C1 segment of cervical spinal cord (tissue), 14 donors: ENCODE measurements around the gene WDR35.

Source experiments
- DNase-seq, 14 donors: peaks; one replicate each; lab custom pipeline; 2025; lab: John Stamatoyannopoulos, UW

Gene WDR35

GRCh38 chr2:20011276-20012031 lies 21.5 kb upstream of the WDR35 start:
- no peak for DNase-seq

GRCh38 chr2:20008703-20009102 lies 18.8 kb upstream of the WDR35 start:
- no peak for DNase-seq

- no peak for DNase-seq
These were observed 16.1 kb upstream of the WDR35 start for GRCh38 chr2:20005891-20006470.

GRCh38 chr2:20005067-20005627 lies 15.2 kb upstream of the WDR35 start:
- no peak for DNase-seq

GRCh38 chr2:20001361-20001863 lies 11.5 kb upstream of the WDR35 start:
- no peak for DNase-seq

- no peak for DNase-seq
These were observed 3.8 kb upstream of the WDR35 start for GRCh38 chr2:19993731-19994130.

- no peak for DNase-seq
These were observed 2.0 kb upstream of the WDR35 start for GRCh38 chr2:19991895-19992294.

- DNase-seq: no peak
These were observed 467 bp upstream of the WDR35 start for GRCh38 chr2:19990416-19990728.

- peak in 1 of 14 donors; percentile 29 for DNase-seq
These were observed 601 bp downstream of the WDR35 start for GRCh38 chr2:19989342-19989666.

GRCh38 chr2:19988600-19988999 lies 1.3 kb downstream of the WDR35 start:
- no peak for DNase-seq

- DNase-seq: no peak
These were observed 2.0 kb downstream of the WDR35 start for GRCh38 chr2:19987936-19988335.

- no peak for DNase-seq
These were observed 7.6 kb downstream of the WDR35 start for GRCh38 chr2:19982268-19982667.

- no peak for DNase-seq
These were observed 10.0 kb downstream of the WDR35 start for GRCh38 chr2:19979932-19980331.

GRCh38 chr2:19973466-19973865 lies 16.4 kb downstream of the WDR35 start:
- no peak for DNase-seq

GRCh38 chr2:19971691-19972090 lies 18.2 kb downstream of the WDR35 start:
- no peak for DNase-seq

- no peak for DNase-seq
These were observed 26.5 kb downstream of the WDR35 start for GRCh38 chr2:19963386-19963785.

GRCh38 chr2:19955544-19956422 lies 34.1 kb downstream of the WDR35 start:
- peak in 7 of 14 donors; percentile 1 to 31 (median 4) for DNase-seq

- no peak for DNase-seq
These were observed 40.8 kb downstream of the WDR35 start for GRCh38 chr2:19949071-19949470.

GRCh38 chr2:19947184-19947940 lies 42.5 kb downstream of the WDR35 start:
- no peak for DNase-seq

GRCh38 chr2:19944205-19944845 lies 45.6 kb downstream of the WDR35 start:
- DNase-seq: no peak

- no peak for DNase-seq
These were observed 46.7 kb downstream of the WDR35 start for GRCh38 chr2:19943189-19943588.
